Measurements from ENCODE around the gene COMMD10.

The COMMD10 gene

GRCh38 chr5:116292321-116292720 is 207.5 kb downstream of the COMMD10 start:
- DNase-seq (ENCODE audit: low read depth in 2 of 2): no peak

GRCh38 chr5:116296335-116297072 is 211.7 kb downstream of the COMMD10 start:
- DNase-seq (ENCODE audit: low read depth in 2 of 2): no peak

GRCh38 chr5:116297296-116297814 is 212.5 kb downstream of the COMMD10 start:
- DNase-seq (ENCODE audit: low read depth in 2 of 2): no peak

- DNase-seq (ENCODE audit: low read depth in 2 of 2): no peak
These were observed 215.2 kb downstream of the COMMD10 start for GRCh38 chr5:116299746-116300640.

- DNase-seq (ENCODE audit: low read depth in 2 of 2): no peak
These were observed 216.3 kb downstream of the COMMD10 start for GRCh38 chr5:116301110-116301509.

- no peak for DNase-seq (ENCODE audit: low read depth in 2 of 2)
These were observed 218.5 kb downstream of the COMMD10 start for GRCh38 chr5:116303340-116303739.

- DNase-seq (ENCODE audit: low read depth in 2 of 2): no peak
These were observed 219.0 kb downstream of the COMMD10 start for GRCh38 chr5:116303810-116304209.

GRCh38 chr5:116305899-116306298 is 221.1 kb downstream of the COMMD10 start:
- no peak for DNase-seq (ENCODE audit: low read depth in 2 of 2)

- no peak for DNase-seq (ENCODE audit: low read depth in 2 of 2)
These were observed 222.0 kb downstream of the COMMD10 start for GRCh38 chr5:116306846-116307245.

GRCh38 chr5:116308391-116308790 is 223.6 kb downstream of the COMMD10 start:
- no peak for DNase-seq (ENCODE audit: low read depth in 2 of 2)

- no peak for DNase-seq (ENCODE audit: low read depth in 2 of 2)
These were observed 228.5 kb downstream of the COMMD10 start for GRCh38 chr5:116313366-116313765.

GRCh38 chr5:116315531-116315930 is 230.7 kb downstream of the COMMD10 start:
- DNase-seq (ENCODE audit: low read depth in 2 of 2): no peak

GRCh38 chr5:116318091-116318854 is 233.4 kb downstream of the COMMD10 start:
- DNase-seq (ENCODE audit: low read depth in 2 of 2): no peak

- DNase-seq (ENCODE audit: low read depth in 2 of 2): no peak
These were observed 235.7 kb downstream of the COMMD10 start for GRCh38 chr5:116320486-116320885.

GRCh38 chr5:116329503-116329902 is 244.7 kb downstream of the COMMD10 start:
- no peak for DNase-seq (ENCODE audit: low read depth in 2 of 2)

- DNase-seq (ENCODE audit: low read depth in 2 of 2): no peak
These were observed 256.0 kb downstream of the COMMD10 start for GRCh38 chr5:116340799-116341198.

Measured in stimulated activated CD8-positive, alpha-beta memory T cell treated with anti-CD3 and anti-CD28 coated beads, Interleukin-2, amount 100 ng/mL, for 1 hour (primary cell).